Measurements from ENCODE around the gene TBCD.
"Not testable (repeated sequence)": the region's sequence is repeated elsewhere in the genome, so short reads cannot be mapped to it uniquely, and the experiment has no call there.

Gene TBCD

GRCh38 chr17:82943339-82943738, 191.5 kb downstream of the TBCD start:
- H3K4me1 ChIP-seq (ENCODE audit: insufficient read depth, low read length): no peaks in the 10 kb centered on the region
- H3K4me3 ChIP-seq (ENCODE audit: low read length): no peak overlapping the region
- H3K36me3 ChIP-seq (ENCODE audit: insufficient read depth, low read length): peaks cover 63% of the 10 kb centered on the region
- H3K27me3 ChIP-seq (ENCODE audit: insufficient read depth, low read length): no peaks in the 10 kb centered on the region
- peaks cover 74% of the 10 kb centered on the region for H3K9me3 ChIP-seq (ENCODE audit: low read length)
- no peak overlapping the region for H2AFZ ChIP-seq (ENCODE audit: low read depth, low read length)

GRCh38 chr17:82943751-82944150, 191.9 kb downstream of the TBCD start:
- Histone ChIP-seq H3K27me3 (ENCODE audit: insufficient read depth, low read length) (no peaks in the 10 kb centered on the region), H3K4me3 (ENCODE audit: low read length) (no peak overlapping the region), H3K36me3 (ENCODE audit: insufficient read depth, low read length) (peaks cover 61% of the 10 kb centered on the region)

GRCh38 chr17:82944990-82945389, 193.1 kb downstream of the TBCD start:
- H2AFZ ChIP-seq (ENCODE audit: low read depth, low read length): no peak overlapping the region
- H3K36me3 ChIP-seq (ENCODE audit: insufficient read depth, low read length): peaks cover 49% of the 10 kb centered on the region
- no peaks in the 10 kb centered on the region for H3K27me3 ChIP-seq (ENCODE audit: insufficient read depth, low read length)
- H3K9me3 ChIP-seq (ENCODE audit: low read length): peaks cover 75% of the 10 kb centered on the region
- H3K4me3 ChIP-seq (ENCODE audit: low read length): no peak overlapping the region
- H3K4me1 ChIP-seq (ENCODE audit: insufficient read depth, low read length): no peaks in the 10 kb centered on the region

More at GRCh38 chr17:82943751-82944150, 191.9 kb downstream of the TBCD start:
- H3K9me3 ChIP-seq (ENCODE audit: low read length): peaks cover 76% of the 10 kb centered on the region
- no peaks in the 10 kb centered on the region for H3K4me1 ChIP-seq (ENCODE audit: insufficient read depth, low read length)
- H2AFZ ChIP-seq (ENCODE audit: low read depth, low read length): no peak overlapping the region

GRCh38 chr17:82946081-82946480, 194.2 kb downstream of the TBCD start:
- Histone ChIP-seq H2AFZ (ENCODE audit: low read depth, low read length) (no peak overlapping the region), H3K4me3 (ENCODE audit: low read length) (no peak overlapping the region), H3K27me3 (ENCODE audit: insufficient read depth, low read length) (no peaks in the 10 kb centered on the region), H3K4me1 (ENCODE audit: insufficient read depth, low read length) (no peaks in the 10 kb centered on the region), H3K9me3 (ENCODE audit: low read length) (peaks cover 79% of the 10 kb centered on the region), H3K36me3 (ENCODE audit: insufficient read depth, low read length) (peaks cover 42% of the 10 kb centered on the region)

GRCh38 chr17:82947051-82947991, 195.5 kb downstream of the TBCD start:
- no peaks in the 10 kb centered on the region for H3K4me1 ChIP-seq (ENCODE audit: insufficient read depth, low read length)
- peaks cover 29% of the 10 kb centered on the region for H3K36me3 ChIP-seq (ENCODE audit: insufficient read depth, low read length)
- no peak overlapping the region for H2AFZ ChIP-seq (ENCODE audit: low read depth, low read length)
- no peaks in the 10 kb centered on the region for H3K27me3 ChIP-seq (ENCODE audit: insufficient read depth, low read length)
- H3K9me3 ChIP-seq (ENCODE audit: low read length): peaks cover 76% of the 10 kb centered on the region
- H3K4me3 ChIP-seq (ENCODE audit: low read length): no peak overlapping the region

- H3K9me3 ChIP-seq (ENCODE audit: low read length): peaks cover 69% of the 10 kb centered on the region
- H3K4me3 ChIP-seq (ENCODE audit: low read length): no peak overlapping the region
- H3K4me1 ChIP-seq (ENCODE audit: insufficient read depth, low read length): no peaks in the 10 kb centered on the region
- H3K27me3 ChIP-seq (ENCODE audit: insufficient read depth, low read length): no peaks in the 10 kb centered on the region
- no peak overlapping the region for H2AFZ ChIP-seq (ENCODE audit: low read depth, low read length)
- H3K36me3 ChIP-seq (ENCODE audit: insufficient read depth, low read length): peaks cover 21% of the 10 kb centered on the region
Measured at GRCh38 chr17:82948081-82948511, 196.2 kb downstream of the TBCD start.

- Histone ChIP-seq H3K4me1 (ENCODE audit: insufficient read depth, low read length) (no peaks in the 10 kb centered on the region), H3K4me3 (ENCODE audit: low read length) (no peak overlapping the region), H3K36me3 (ENCODE audit: insufficient read depth, low read length) (peaks cover 13% of the 10 kb centered on the region), H2AFZ (ENCODE audit: low read depth, low read length) (no peak overlapping the region), H3K27me3 (ENCODE audit: insufficient read depth, low read length) (no peaks in the 10 kb centered on the region), H3K9me3 (ENCODE audit: low read length) (peaks cover 61% of the 10 kb centered on the region)
Measured at GRCh38 chr17:82948957-82949356, 197.1 kb downstream of the TBCD start.

- peaks cover 9% of the 10 kb centered on the region for H3K36me3 ChIP-seq (ENCODE audit: insufficient read depth, low read length)
- H3K4me1 ChIP-seq (ENCODE audit: insufficient read depth, low read length): no peaks in the 10 kb centered on the region
- H2AFZ ChIP-seq (ENCODE audit: low read depth, low read length): no peak overlapping the region
- no peaks in the 10 kb centered on the region for H3K27me3 ChIP-seq (ENCODE audit: insufficient read depth, low read length)
- H3K9me3 ChIP-seq (ENCODE audit: low read length): peaks cover 57% of the 10 kb centered on the region
- H3K4me3 ChIP-seq (ENCODE audit: low read length): no peak overlapping the region
Measured at GRCh38 chr17:82949361-82949760, 197.5 kb downstream of the TBCD start.

GRCh38 chr17:82949984-82950383, 198.1 kb downstream of the TBCD start:
- Histone ChIP-seq H2AFZ (ENCODE audit: low read depth, low read length) (no peak overlapping the region), H3K4me1 (ENCODE audit: insufficient read depth, low read length) (no peaks in the 10 kb centered on the region), H3K36me3 (ENCODE audit: insufficient read depth, low read length) (peaks cover 6% of the 10 kb centered on the region), H3K27me3 (ENCODE audit: insufficient read depth, low read length) (no peaks in the 10 kb centered on the region), H3K9me3 (ENCODE audit: low read length) (peaks cover 51% of the 10 kb centered on the region), H3K4me3 (ENCODE audit: low read length) (no peak overlapping the region)

- H3K4me3 ChIP-seq (ENCODE audit: low read length): no peak overlapping the region
- H3K9me3 ChIP-seq (ENCODE audit: low read length): peaks cover 46% of the 10 kb centered on the region
- H3K27me3 ChIP-seq (ENCODE audit: insufficient read depth, low read length): no peaks in the 10 kb centered on the region
- peaks cover under 1% of the 10 kb centered on the region for H3K36me3 ChIP-seq (ENCODE audit: insufficient read depth, low read length)
- no peaks in the 10 kb centered on the region for H3K4me1 ChIP-seq (ENCODE audit: insufficient read depth, low read length)
- H2AFZ ChIP-seq (ENCODE audit: low read depth, low read length): no peak overlapping the region
Measured at GRCh38 chr17:82950525-82951102, 198.7 kb downstream of the TBCD start.

GRCh38 chr17:82952019-82952418, 200.2 kb downstream of the TBCD start:
- no peaks in the 10 kb centered on the region for H3K4me1 ChIP-seq (ENCODE audit: insufficient read depth, low read length)
- H3K36me3 ChIP-seq (ENCODE audit: insufficient read depth, low read length): peaks cover 5% of the 10 kb centered on the region
- peaks cover 44% of the 10 kb centered on the region for H3K9me3 ChIP-seq (ENCODE audit: low read length)
- no peak overlapping the region for H2AFZ ChIP-seq (ENCODE audit: low read depth, low read length)
- no peaks in the 10 kb centered on the region for H3K27me3 ChIP-seq (ENCODE audit: insufficient read depth, low read length)
- H3K4me3 ChIP-seq (ENCODE audit: low read length): no peak overlapping the region

- not testable (repeated sequence) for H3K4me3 ChIP-seq (ENCODE audit: low read length); H3K36me3 ChIP-seq (ENCODE audit: insufficient read depth, low read length); H3K27me3 ChIP-seq (ENCODE audit: insufficient read depth, low read length); H3K4me1 ChIP-seq (ENCODE audit: insufficient read depth, low read length); H2AFZ ChIP-seq (ENCODE audit: low read depth, low read length)
- H3K9me3 ChIP-seq (ENCODE audit: low read length): peaks cover 35% of the 10 kb centered on the region
Measured at GRCh38 chr17:82955106-82955505, 203.2 kb downstream of the TBCD start.

GRCh38 chr17:82955627-82956026, 203.8 kb downstream of the TBCD start:
- H3K9me3 ChIP-seq (ENCODE audit: low read length): peaks cover 31% of the 10 kb centered on the region
- not testable (repeated sequence) for H3K4me1 ChIP-seq (ENCODE audit: insufficient read depth, low read length); H3K27me3 ChIP-seq (ENCODE audit: insufficient read depth, low read length); H3K36me3 ChIP-seq (ENCODE audit: insufficient read depth, low read length); H3K4me3 ChIP-seq (ENCODE audit: low read length); H2AFZ ChIP-seq (ENCODE audit: low read depth, low read length)

Data from neuron (in vitro differentiated cells).